Medulla oblongata (tissue), 1 donor: ENCODE measurements around the gene SLC2A4.

ENCODE experiments used
- DNase-seq: peaks from one replicate; pipeline ENCODE4 v3.0.0-alpha.2; 2015; ENCODE audit errors: extremely low spot score

The SLC2A4 gene

DNA sequence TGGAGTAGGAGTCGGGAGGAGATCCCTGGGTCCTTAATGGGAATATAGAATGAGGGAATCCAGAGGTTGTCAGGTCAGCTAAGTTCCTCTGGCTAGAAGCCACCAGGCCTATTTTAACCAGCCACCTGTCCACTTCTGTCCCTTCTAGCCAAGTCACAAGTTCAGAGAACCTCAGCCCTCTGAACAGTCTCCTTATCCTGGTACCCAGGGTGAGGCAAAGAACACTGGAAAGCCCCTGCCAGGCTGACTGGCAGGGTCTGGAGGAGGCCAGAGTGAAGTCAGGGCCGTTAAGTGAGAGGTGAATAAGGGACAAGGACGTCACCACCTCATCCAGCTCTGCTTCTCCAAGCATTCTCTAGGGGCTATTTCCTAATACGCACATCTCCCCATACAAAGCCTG lies 32.7 kb upstream of the SLC2A4 start:
- DNase-seq = no peak

GRCh38 chr17:7249214-7249613 lies 32.3 kb upstream of the SLC2A4 start:
- DNase-seq = no peak

DNA sequence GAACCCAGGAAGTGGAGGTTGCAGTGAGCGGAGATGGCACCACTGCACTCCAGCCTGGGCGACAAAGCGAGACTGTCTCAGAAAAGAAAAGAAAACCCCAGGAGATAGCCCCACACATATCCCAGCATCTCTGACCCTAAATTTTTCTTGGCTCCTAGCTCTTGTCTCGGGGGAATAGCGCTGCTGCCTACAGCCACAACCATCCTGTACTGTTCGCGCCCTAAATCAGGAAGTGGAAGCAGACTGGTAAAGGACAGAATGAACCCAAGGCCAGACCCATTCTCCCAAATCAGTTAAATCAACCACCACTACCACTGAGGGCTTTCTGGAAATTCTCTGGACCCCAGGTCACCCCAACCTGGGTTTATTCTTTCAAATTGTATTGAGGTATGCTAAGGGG lies 31.7 kb upstream of the SLC2A4 start:
- no peak for DNase-seq

DNA sequence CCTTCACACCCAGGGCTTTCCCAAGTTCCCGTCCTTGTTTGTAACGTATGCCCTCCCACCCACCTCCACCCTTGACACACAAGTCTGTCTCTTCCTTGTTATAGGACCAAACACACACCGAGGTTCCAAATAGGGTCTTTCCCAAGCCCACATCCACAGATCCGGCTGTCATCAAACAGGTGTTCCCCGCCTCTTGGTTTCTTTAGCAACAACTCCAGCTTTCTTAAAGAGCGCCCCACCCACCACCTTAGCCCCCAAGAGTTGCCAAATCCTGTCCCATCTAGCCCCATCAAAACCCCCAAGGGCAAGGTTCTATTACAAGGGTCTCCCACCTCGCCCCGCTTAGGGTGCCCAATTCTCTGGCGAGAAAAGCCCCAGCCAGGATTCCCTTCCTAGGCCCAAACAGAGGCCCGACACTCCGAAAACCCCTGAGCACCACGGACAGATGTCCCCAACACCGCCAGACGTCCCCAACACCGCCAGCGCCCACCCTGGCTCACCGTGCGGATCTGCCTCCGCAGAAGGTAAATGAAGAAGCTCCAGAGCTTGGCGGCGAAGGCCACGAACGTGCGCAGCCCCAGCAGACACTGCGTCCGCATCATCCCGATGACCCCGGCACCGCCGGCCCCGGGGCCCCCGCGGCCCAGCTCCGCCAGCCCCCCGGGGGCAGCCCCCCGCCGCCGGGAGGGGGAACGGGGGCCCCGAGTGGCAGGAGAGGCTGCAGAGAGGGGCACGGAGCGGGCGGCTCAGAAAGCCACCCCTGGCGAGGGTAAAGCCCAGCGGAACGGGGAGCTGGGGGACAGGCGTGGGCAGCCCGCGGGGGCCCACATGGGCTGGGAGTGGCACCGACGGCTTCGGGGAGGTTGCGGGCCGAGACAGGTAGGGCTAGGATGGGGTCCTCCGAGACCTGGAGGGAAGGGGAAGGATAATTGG lies 30.6 kb upstream of the SLC2A4 start:
- no peak for DNase-seq

DNA sequence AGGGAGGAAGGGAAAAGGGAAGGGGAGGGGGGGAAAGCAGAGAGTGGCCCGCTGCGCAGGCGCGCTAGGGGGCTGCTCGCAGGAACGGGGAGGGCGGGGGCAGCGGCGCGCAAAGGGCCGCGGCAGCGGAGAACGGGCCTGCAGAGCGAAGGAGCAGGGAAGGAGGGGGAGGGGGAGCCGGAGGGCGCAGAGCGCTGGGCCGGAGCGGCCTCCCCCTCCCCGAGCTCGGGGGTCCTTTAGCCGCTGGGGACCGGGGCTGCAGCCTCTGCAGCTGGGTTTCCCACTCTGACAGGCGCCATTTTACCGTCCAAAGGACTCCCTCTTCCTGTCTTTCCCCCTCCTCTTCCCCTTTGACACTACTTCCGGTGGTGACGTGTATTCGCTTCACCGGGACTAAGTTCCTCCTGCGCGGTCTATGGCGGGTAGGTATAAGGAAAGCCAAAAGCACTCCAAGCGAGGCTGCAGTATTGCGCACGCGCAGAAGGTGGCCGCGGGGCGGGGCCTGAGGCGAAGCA lies 29.8 kb upstream of the SLC2A4 start, which contains the start of gene CTDNEP1:
Gene CTDNEP1 (minus strand): TSS at position 74 of the 515 bp plus-strand sequence. CDS start 438 bp downstream, outside the sequence.
- DNase-seq = peak; percentile 100

DNA sequence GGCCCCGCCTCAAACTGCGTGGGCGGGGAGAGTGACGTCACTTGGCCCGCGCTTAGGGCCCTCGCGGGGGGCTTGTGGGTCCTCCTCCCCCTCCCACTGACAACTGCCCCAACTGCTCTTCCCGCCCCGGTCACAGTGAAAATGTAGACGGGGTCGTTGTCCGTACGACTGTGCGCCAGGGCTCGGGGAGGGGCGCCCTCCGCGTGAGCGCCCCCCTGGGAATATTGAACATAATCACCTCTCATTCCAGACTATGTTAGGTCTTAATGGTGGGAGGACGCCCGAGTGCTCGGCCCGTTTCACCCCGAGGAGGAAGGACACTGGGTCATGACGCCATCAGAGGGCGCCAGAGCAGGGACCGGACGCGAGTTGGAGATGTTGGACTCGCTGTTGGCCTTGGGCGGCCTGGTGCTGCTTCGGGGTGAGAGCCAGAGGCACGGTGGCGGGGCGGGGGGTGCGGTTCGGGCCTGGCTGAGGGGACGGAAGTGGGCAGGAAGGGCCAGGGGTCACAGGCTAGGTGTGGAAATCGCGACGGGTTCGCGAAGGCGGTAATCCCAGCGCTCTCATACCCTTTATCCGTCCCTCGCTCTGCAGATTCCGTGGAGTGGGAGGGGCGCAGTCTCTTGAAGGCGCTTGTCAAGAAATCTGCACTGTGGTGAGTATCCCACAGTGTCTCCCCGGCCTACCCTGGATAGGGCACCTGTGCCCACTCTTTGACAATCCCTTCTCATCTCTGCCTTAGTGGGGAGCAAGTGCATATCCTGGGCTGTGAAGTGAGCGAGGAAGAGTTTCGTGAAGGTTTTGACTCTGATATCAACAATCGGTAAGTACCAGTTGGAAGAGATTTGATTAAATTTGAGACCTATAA lies 29.1 kb upstream of the SLC2A4 start, which contains the start of gene ELP5:
Gene ELP5 (plus strand): TSS at position 40 of the 868 bp plus-strand sequence. CDS start 336 bp downstream, at position 376.
- peak; percentile 95 for DNase-seq

DNA sequence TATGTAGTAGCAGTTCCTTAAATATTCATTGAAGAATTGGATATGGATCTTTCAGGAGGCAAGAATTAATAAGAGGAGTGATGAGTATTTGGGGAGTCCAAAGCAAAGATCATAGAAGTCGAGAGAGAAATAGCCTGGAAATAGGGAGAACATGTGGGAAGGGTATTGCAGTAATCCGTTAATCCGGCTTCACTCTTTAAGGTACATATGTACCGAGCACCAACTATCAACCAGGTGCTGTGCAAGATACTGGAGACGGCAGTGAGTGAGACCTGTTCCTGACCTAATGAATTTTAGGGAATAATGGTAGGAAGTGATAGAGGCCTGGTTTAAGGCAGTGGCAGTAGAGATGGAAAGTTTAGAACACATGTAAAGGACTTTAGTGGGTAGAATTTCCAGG lies 28.4 kb upstream of the SLC2A4 start:
- DNase-seq = no peak

- DNase-seq = no peak
Observed at GRCh38 chr17:7254511-7254910, 27.0 kb upstream of the SLC2A4 start.

- no peak for DNase-seq
Observed at GRCh38 chr17:7256766-7257456, 24.6 kb upstream of the SLC2A4 start.

DNA sequence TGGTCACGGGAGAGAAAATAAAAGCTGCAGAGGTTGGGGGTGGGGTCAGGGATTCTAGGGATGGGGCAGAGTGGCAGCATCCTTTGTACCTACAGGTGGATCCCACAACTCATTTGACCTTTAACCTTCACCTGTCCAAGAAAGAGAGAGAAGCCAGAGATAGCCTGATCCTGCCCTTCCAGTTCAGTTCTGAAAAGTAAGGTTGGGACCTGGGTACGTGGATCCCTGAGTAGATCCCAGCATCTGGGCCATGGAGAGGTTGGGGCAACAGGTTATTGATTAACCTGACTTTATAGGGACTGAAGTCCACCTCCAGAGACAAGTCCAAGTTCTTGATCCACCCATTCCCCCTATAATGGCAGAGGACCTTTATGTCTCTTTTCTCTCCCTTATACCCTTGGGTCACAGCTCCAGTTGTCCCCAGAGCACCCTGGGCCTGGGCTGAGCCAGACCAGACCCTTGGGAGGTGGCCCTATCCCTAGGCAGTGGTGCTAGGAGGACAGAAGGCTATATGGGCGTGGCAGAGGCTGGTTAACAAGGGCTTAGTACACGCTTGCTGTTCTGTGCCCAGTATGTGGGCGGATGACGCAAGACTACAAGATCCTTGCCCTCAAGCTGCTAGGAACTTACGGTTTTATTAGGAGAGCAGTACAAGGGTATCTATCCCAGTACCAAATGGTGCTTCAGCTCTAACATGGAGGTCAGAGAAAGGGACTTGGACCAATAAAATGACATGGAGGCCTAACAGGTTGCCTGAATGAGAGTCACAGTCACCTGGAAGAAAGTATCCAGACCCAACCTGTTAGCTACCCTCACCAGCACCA lies 22.6 kb upstream of the SLC2A4 start:
- no peak for DNase-seq

GRCh38 chr17:7259555-7259889 lies 22.0 kb upstream of the SLC2A4 start:
- DNase-seq = no peak

- DNase-seq = no peak
Observed at GRCh38 chr17:7260151-7260550, 21.4 kb upstream of the SLC2A4 start.

GRCh38 chr17:7260651-7261378 lies 20.7 kb upstream of the SLC2A4 start:
- DNase-seq = no peak

- DNase-seq = no peak
Observed at GRCh38 chr17:7261379-7262191, 19.9 kb upstream of the SLC2A4 start.

DNA sequence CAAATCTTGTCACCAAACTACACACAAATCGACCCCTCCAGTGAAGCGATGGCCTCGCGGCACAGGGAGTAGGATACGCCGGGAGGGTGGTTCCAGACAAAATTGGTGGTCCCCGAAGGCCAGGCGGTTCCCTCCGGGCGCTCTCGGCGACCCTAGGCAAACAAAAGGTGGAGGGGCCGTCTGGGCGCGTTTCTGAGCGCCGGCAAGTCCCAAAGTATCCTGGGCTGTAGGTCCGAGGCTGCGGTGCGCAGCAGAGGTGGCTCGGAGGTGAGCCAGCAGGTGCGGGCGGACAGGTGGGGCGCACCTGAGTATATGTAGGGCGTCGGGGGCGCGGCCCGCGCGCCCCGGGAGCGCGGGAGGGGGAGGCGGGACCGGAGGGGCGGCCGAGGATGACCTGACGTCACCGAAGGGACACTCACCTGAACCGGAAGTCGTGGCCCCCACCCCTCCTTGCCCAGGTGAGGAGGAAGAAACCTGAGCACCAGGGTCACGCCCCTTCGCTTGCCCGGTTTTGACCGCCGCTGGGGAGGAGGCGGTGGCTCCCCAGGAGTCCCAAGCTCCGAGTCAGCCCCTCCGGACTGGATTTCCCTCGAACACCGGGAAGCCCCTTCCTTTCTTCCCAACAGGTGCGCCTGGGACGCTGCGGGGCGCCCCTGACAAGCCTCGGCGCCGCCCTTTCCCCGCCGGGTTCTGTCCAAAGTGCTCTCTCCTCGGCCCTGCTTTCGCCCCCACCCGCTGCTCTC lies 19.2 kb upstream of the SLC2A4 start, which contains the start of gene CLDN7:
Gene CLDN7 (minus strand): TSS at position 287 of the 743 bp plus-strand sequence. CDS start 435 bp downstream, outside the sequence.
- no peak for DNase-seq

- DNase-seq = no peak
Observed at GRCh38 chr17:7262935-7263800, 18.4 kb upstream of the SLC2A4 start.

GRCh38 chr17:7263801-7264078 lies 17.8 kb upstream of the SLC2A4 start:
- no peak for DNase-seq

DNA sequence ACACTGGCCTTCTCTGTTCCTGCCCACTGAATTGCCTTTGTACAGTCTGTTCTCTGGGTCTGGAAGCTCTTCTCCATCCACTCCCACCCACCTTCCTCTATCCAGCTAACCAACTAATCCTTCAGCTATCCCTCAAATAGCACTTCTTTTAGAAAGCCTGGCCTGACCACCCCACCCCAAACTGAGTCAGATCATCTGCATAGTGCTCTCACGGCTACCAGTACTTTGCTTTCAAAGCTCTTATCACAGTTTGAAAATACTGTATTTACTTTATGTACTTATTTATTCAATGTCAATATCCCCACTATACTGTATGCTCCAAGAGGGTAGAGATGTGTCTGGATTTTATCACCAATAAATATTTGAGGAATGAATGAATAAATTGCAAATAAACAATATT lies 14.7 kb upstream of the SLC2A4 start:
- no peak for DNase-seq
